HG02610 (cell line): ENCODE results near the gene ZNF790.

Experiments
- ATAC-seq: cut with Tn5 transposase; IDR thresholded peaks from one replicate; pipeline ENCODE4 v1.9.1; 2021; ENCODE audit warnings: mild to moderate bottlenecking, moderate library complexity; ENCODE audit not compliant: unreplicated experiment

The ZNF790 gene

DNA sequence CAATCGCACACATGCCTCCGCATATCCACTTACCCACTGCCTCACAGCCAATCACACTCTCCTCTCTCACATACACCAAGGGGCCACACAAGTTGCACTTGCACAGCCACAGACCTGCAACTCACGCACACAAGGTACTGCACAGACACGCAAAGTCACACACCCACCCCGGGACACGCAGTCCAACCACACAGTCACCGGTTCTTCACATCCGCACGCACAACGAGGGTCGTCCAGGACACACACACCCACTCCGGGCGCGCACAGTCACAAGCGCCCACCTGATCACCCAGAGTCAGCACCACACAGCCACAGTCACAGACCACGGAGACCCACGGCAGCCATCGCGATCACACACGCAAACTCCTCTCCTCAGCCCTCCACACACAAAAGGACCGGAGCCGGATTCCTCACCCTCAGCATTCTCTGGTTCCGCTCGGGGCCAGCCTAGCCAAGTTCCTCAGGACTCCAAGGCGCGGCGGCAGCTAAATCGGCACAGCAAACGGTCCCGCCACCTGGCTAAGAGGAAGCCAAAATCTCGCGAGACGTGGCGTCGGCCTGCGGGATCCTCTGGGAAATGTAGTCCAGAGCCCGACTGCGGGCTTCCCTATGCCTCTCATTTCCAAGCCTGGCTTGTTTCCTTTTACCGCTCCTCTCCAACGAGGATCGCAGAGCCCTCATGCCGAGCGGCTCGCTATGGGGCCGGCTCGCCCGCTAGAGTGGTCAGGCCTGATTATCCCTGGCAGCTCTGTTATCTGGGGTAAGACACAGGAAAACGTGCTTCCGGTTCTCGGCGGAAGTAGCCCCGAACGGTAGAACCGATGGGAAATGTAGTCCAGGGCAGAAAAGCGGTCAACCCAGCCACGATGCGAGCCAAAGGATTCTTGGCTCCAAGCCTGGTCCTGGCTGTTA, 65.6 kb downstream of the ZNF790 start, which contains the start of gene ZNF850:
TSS of gene ZNF850 (minus strand) at position 497 of the 912 bp plus-strand sequence. CDS start 10,201 bp downstream, outside the sequence.
- ATAC-seq = peak; percentile 86

DNA sequence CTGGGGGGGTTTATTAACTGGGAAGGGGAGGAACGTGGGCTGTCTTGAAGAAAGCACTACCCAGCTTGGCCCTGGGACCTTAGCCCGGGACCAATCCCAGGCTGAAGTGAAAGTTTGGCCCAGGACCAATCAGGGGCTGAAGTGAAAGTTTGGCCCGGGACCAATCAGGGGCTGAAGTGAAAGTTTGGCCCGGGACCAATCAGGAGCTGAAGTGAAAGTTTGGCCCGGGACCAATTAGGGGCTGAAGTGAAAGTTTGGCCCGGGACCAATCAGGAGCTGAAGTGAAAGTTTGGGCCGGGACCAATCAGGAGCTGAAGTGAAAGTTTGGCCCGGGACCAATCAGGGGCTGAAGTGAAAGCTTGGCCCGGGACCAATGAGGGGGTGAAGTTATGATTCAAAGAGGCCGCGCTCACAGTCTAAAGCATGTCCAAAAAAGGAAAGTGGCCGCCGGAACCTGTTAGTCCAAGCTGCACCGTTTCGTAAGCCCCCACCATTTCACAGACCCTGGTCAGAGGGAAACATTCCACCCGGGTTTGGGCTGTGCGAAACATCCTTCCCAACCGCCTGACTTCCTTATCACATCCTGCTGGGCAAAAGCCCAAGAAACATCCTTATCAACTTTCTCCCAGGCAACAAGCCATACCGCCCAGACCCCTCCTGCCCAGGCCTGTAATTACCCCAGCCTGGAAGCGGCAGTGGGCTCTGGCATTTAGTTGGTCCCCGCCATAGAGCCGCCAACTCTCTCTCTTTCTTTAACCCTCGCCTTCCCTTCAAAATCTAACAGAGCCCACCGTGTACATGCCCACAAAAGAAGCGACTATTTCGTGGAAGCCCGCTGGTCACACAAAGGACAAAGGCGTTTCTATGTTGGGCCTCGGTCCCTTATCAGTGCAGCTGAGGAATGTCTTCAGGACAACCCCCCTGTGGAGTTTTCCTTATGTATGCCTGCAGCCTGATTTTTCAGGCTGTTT, 66.6 kb downstream of the ZNF790 start:
- ATAC-seq = no peak
